ENCODE data around the gene SGSH.

SGSH gene

GRCh38 chr17:80182845-80183223, 37.3 kb downstream of the SGSH start:
- no peak for DNase-seq (ENCODE audit: extremely low read depth, insufficient read length)
- no peak overlapping the region for H3K4me3 ChIP-seq (replicated peaks; ENCODE audit: low read depth, low read length)
- no peak for TF ChIP-seq CTCF (IDR thresholded peaks at IDR 0.05; ENCODE audit: insufficient read depth, low read length, poor library complexity, severe bottlenecking)
- H3K36me3 ChIP-seq (ENCODE audit: control insufficient read depth, insufficient read depth, low read length): no peaks in the 10 kb centered on the region
- H3K27me3 ChIP-seq (replicated peaks; ENCODE audit: control insufficient read depth, insufficient read depth, low read length): no peaks in the 10 kb centered on the region; the same call in none of the 2 replicates

GRCh38 chr17:80182118-80182844, 37.9 kb downstream of the SGSH start:
- no peak for TF ChIP-seq CTCF (IDR thresholded peaks at IDR 0.05; ENCODE audit: insufficient read depth, low read length, poor library complexity, severe bottlenecking)
- DNase-seq (ENCODE audit: extremely low read depth, insufficient read length): no peak
- Histone ChIP-seq H3K36me3 (ENCODE audit: control insufficient read depth, insufficient read depth, low read length) (no peaks in the 10 kb centered on the region), H3K27me3 (replicated peaks; ENCODE audit: control insufficient read depth, insufficient read depth, low read length) (no peaks in the 10 kb centered on the region; the same call in none of the 2 replicates), H3K4me3 (replicated peaks; ENCODE audit: low read depth, low read length) (no peak overlapping the region)

- DNase-seq (ENCODE audit: extremely low read depth, insufficient read length): no peak
- Histone ChIP-seq H3K36me3 (ENCODE audit: control insufficient read depth, insufficient read depth, low read length) (no peaks in the 10 kb centered on the region), H3K27me3 (replicated peaks; ENCODE audit: control insufficient read depth, insufficient read depth, low read length) (no peaks in the 10 kb centered on the region; the same call in none of the 2 replicates), H3K4me3 (replicated peaks; ENCODE audit: low read depth, low read length) (no peak overlapping the region)
- TF ChIP-seq CTCF (IDR thresholded peaks at IDR 0.05; ENCODE audit: insufficient read depth, low read length, poor library complexity, severe bottlenecking): no peak
These were observed 38.7 kb downstream of the SGSH start for GRCh38 chr17:80181431-80181830.

GRCh38 chr17:80180192-80180591, 39.9 kb downstream of the SGSH start:
- Histone ChIP-seq H3K36me3 (ENCODE audit: control insufficient read depth, insufficient read depth, low read length) (no peaks in the 10 kb centered on the region), H3K27me3 (replicated peaks; ENCODE audit: control insufficient read depth, insufficient read depth, low read length) (no peaks in the 10 kb centered on the region; the same call in none of the 2 replicates), H3K4me3 (replicated peaks; ENCODE audit: low read depth, low read length) (no peak overlapping the region)
- TF ChIP-seq CTCF (IDR thresholded peaks at IDR 0.05; ENCODE audit: insufficient read depth, low read length, poor library complexity, severe bottlenecking): no peak
- no peak for DNase-seq (ENCODE audit: extremely low read depth, insufficient read length)

GRCh38 chr17:80177986-80178595, 42.0 kb downstream of the SGSH start:
- no peak for TF ChIP-seq CTCF (IDR thresholded peaks at IDR 0.05; ENCODE audit: insufficient read depth, low read length, poor library complexity, severe bottlenecking)
- H3K4me3 ChIP-seq (replicated peaks; ENCODE audit: low read depth, low read length): no peak overlapping the region
- H3K27me3 ChIP-seq (replicated peaks; ENCODE audit: control insufficient read depth, insufficient read depth, low read length): no peaks in the 10 kb centered on the region; the same call in none of the 2 replicates
- DNase-seq (ENCODE audit: extremely low read depth, insufficient read length): no peak
- no peaks in the 10 kb centered on the region for H3K36me3 ChIP-seq (ENCODE audit: control insufficient read depth, insufficient read depth, low read length)
